Karpas-422 (cell line): ENCODE measurements around the gene DAPK2. TPM values are rescaled to one million over a fixed set of nuclear protein-coding genes. Genes with fewer than 3 reads are reported as not detected.
A peak's percentile ranks its signal among the peaks of the same experiment; 100 is the strongest.

Source experiments
- DNase-seq: peaks from one replicate; pipeline ENCODE4 v3.0.0-alpha.2; 2015
- H2AFZ ChIP-seq: fragments of 200-600 bp; sonication (generic); 2 replicates; pipeline ENCODE4 v1.6.1; 2014; ENCODE audit warnings: antibody characterized with exemption, low read length, mixed read lengths
- H3K27ac ChIP-seq: fragments of 200-600 bp; sonication (generic); 2 replicates; pipeline ENCODE4 v1.5.1; 2014; ENCODE audit warnings: mild to moderate bottlenecking, low read length, moderate library complexity
- H3K27me3 ChIP-seq: fragments of 200-600 bp; sonication (generic); 2 replicates; pipeline ENCODE4 v1.6.1; 2014; ENCODE audit warnings: low read length, mixed read lengths
- H3K36me3 ChIP-seq: fragments of 200-600 bp; sonication (generic); 2 replicates; pipeline ENCODE4 v1.6.1; 2014; ENCODE audit warnings: low read length, mixed read lengths; ENCODE audit not compliant: insufficient read depth
- H3K4me1 ChIP-seq: fragments of 200-600 bp; sonication (generic); 2 replicates; pipeline ENCODE4 v1.6.1; 2014; ENCODE audit warnings: mild to moderate bottlenecking, low read length, mixed read lengths
- H3K4me2 ChIP-seq: fragments of 200-600 bp; sonication (generic); 2 replicates; pipeline ENCODE4 v1.6.1; 2014; ENCODE audit warnings: low read length, low read depth, mild to moderate bottlenecking; ENCODE audit not compliant: poor library complexity, severe bottlenecking
- H3K4me3 ChIP-seq: fragments of 200-600 bp; sonication (generic); 2 replicates; pipeline ENCODE4 v1.5.1; 2014; ENCODE audit warnings: mild to moderate bottlenecking, antibody characterized with exemption, low read length, mixed read lengths
- H3K79me2 ChIP-seq: fragments of 200-600 bp; sonication (generic); 2 replicates; pipeline ENCODE4 v1.6.1; 2014; ENCODE audit warnings: mild to moderate bottlenecking, low read length, mixed read lengths
- H3K9ac ChIP-seq: fragments of 200-600 bp; sonication (generic); 2 replicates; pipeline ENCODE4 v1.6.0; 2014; ENCODE audit warnings: low read length
- H3K9me2 ChIP-seq: fragments of 200-600 bp; sonication (generic), shearing (Covaris generic); replicated peaks from 2 replicates; pipeline ENCODE4 v1.6.0; 2014; ENCODE audit warnings: mild to moderate bottlenecking, low read length, moderate library complexity; ENCODE audit not compliant: insufficient read depth
- H3K9me3 ChIP-seq: fragments of 300-700, 200-600 bp; sonication (generic); 2 replicates; pipeline ENCODE4 v1.6.1; 2014; ENCODE audit warnings: low read length, mixed read lengths
- H4K20me1 ChIP-seq: fragments of 200-600 bp; sonication (generic); 2 replicates; pipeline ENCODE4 v1.6.1; 2014; ENCODE audit warnings: mild to moderate bottlenecking, antibody characterized with exemption, low read length, low read depth; ENCODE audit not compliant: insufficient read depth
- total RNA-seq: library from RNA; depleted of rRNA; stranded (reverse); fragments of >200 nt; shearing (Covaris generic); gene quantifications from 2 replicates; pipeline ENCODE4 v1.2.3, GENCODE V29; 2014; ENCODE audit warnings: low replicate concordance

Gene DAPK2
- total RNA-seq, 1 experiment from 2014 or later, result 40.4 TPM

GRCh38 chr15:63948436-63948835 lies 97.8 kb downstream of the DAPK2 start:
- Histone ChIP-seq H3K36me3 (no peaks in the 10 kb centered on the region), H3K4me2 (no peak overlapping the region), H3K9me3 (no peaks in the 10 kb centered on the region), H3K27me3 (no peaks in the 10 kb centered on the region), H3K9me2 (no peaks in the 10 kb centered on the region), H3K4me1 (peaks cover 30% of the 10 kb centered on the region), H3K4me3 (no peak overlapping the region), H4K20me1 (no peaks in the 10 kb centered on the region), H3K27ac (no peak overlapping the region), H3K79me2 (no peaks in the 10 kb centered on the region), H3K9ac (no peak overlapping the region), H2AFZ (no peak overlapping the region)
- DNase-seq, result no peak

GRCh38 chr15:63947228-63947627 lies 99.1 kb downstream of the DAPK2 start:
- Histone ChIP-seq H3K4me3 (no peak overlapping the region), H3K4me1 (peaks cover 42% of the 10 kb centered on the region), H3K9ac (no peak overlapping the region), H3K36me3 (no peaks in the 10 kb centered on the region), H3K27me3 (no peaks in the 10 kb centered on the region), H4K20me1 (no peaks in the 10 kb centered on the region), H3K9me3 (no peaks in the 10 kb centered on the region), H3K9me2 (no peaks in the 10 kb centered on the region), H3K79me2 (no peaks in the 10 kb centered on the region), H3K27ac (peak overlapping the region; percentile 43; the same call in 1 of the 2 replicates), H2AFZ (no peak overlapping the region), H3K4me2 (no peak overlapping the region)
- no peak for DNase-seq

- H3K4me3 ChIP-seq, result no peak overlapping the region
- H3K27me3 ChIP-seq, result no peaks in the 10 kb centered on the region
- H3K4me1 ChIP-seq, result peaks cover 49% of the 10 kb centered on the region
- no peak overlapping the region for H3K4me2 ChIP-seq
- no peaks in the 10 kb centered on the region for H3K79me2 ChIP-seq
- H3K27ac ChIP-seq, result peak overlapping the region; percentile 43; the same call in 1 of the 2 replicates
- no peaks in the 10 kb centered on the region for H3K9me2 ChIP-seq
- H3K36me3 ChIP-seq, result no peaks in the 10 kb centered on the region
- H2AFZ ChIP-seq, result no peak overlapping the region
- H4K20me1 ChIP-seq, result no peaks in the 10 kb centered on the region
- H3K9ac ChIP-seq, result no peak overlapping the region
- H3K9me3 ChIP-seq, result no peaks in the 10 kb centered on the region
- no peak for DNase-seq
Measured at GRCh38 chr15:63946524-63947065, 99.7 kb downstream of the DAPK2 start.

GRCh38 chr15:63945838-63946298 lies 100.4 kb downstream of the DAPK2 start:
- Histone ChIP-seq H3K27me3 (no peaks in the 10 kb centered on the region), H3K9me2 (no peaks in the 10 kb centered on the region), H3K4me3 (no peak overlapping the region), H2AFZ (no peak overlapping the region; the same call in 1 of the 2 replicates), H3K79me2 (no peaks in the 10 kb centered on the region), H3K9me3 (no peaks in the 10 kb centered on the region), H3K27ac (no peak overlapping the region), H3K36me3 (no peaks in the 10 kb centered on the region), H4K20me1 (no peaks in the 10 kb centered on the region), H3K4me2 (no peak overlapping the region), H3K4me1 (peaks cover 56% of the 10 kb centered on the region), H3K9ac (no peak overlapping the region)
- no peak for DNase-seq

- DNase-seq, result peak; percentile 89
- H3K9me3 ChIP-seq, result no peaks in the 10 kb centered on the region
- H3K27me3 ChIP-seq, result no peaks in the 10 kb centered on the region
- no peaks in the 10 kb centered on the region for H3K9me2 ChIP-seq
- H4K20me1 ChIP-seq, result no peaks in the 10 kb centered on the region
- no peak overlapping the region; the same call in 1 of the 2 replicates for H3K9ac ChIP-seq
- H3K4me3 ChIP-seq, result no peak overlapping the region
- no peaks in the 10 kb centered on the region for H3K36me3 ChIP-seq
- peaks cover 56% of the 10 kb centered on the region for H3K4me1 ChIP-seq
- no peak overlapping the region for H3K4me2 ChIP-seq
- H2AFZ ChIP-seq, result peak overlapping the region; percentile 61; the same call in 1 of the 2 replicates
- H3K79me2 ChIP-seq, result no peaks in the 10 kb centered on the region
- peak overlapping the region; percentile 53 for H3K27ac ChIP-seq
Measured at GRCh38 chr15:63945007-63945788, 101.1 kb downstream of the DAPK2 start.

- no peaks in the 10 kb centered on the region for H3K27me3 ChIP-seq
- H3K9ac ChIP-seq, result no peak overlapping the region; the same call in 1 of the 2 replicates
- no peaks in the 10 kb centered on the region for H3K79me2 ChIP-seq
- no peaks in the 10 kb centered on the region for H4K20me1 ChIP-seq
- H3K4me1 ChIP-seq, result peaks cover 56% of the 10 kb centered on the region
- no peak for DNase-seq
- no peaks in the 10 kb centered on the region for H3K36me3 ChIP-seq
- H3K27ac ChIP-seq, result peak overlapping the region; percentile 53
- H2AFZ ChIP-seq, result no peak overlapping the region
- H3K4me3 ChIP-seq, result no peak overlapping the region
- no peaks in the 10 kb centered on the region for H3K9me3 ChIP-seq
- H3K9me2 ChIP-seq, result no peaks in the 10 kb centered on the region
- H3K4me2 ChIP-seq, result no peak overlapping the region
Measured at GRCh38 chr15:63944681-63944955, 101.7 kb downstream of the DAPK2 start.

- no peak for DNase-seq
- H2AFZ ChIP-seq, result no peak overlapping the region
- no peaks in the 10 kb centered on the region for H3K9me2 ChIP-seq
- H4K20me1 ChIP-seq, result no peaks in the 10 kb centered on the region
- no peaks in the 10 kb centered on the region for H3K27me3 ChIP-seq
- H3K4me1 ChIP-seq, result peaks cover 52% of the 10 kb centered on the region
- H3K27ac ChIP-seq, result peak overlapping the region; percentile 53
- no peaks in the 10 kb centered on the region for H3K9me3 ChIP-seq
- H3K4me2 ChIP-seq, result no peak overlapping the region
- no peak overlapping the region for H3K9ac ChIP-seq
- H3K36me3 ChIP-seq, result no peaks in the 10 kb centered on the region
- H3K4me3 ChIP-seq, result no peak overlapping the region
- H3K79me2 ChIP-seq, result no peaks in the 10 kb centered on the region
Measured at GRCh38 chr15:63943829-63944680, 102.2 kb downstream of the DAPK2 start.
